Liver (tissue), 9 donors: ENCODE data around the gene ZNF605. TPM values are rescaled to one million over a fixed set of nuclear protein-coding genes. Genes with fewer than 3 reads are reported as not detected.

ENCODE experiments used
- DNase-seq: peaks from one replicate; pipeline ENCODE4 v3.0.0-alpha.2; 2017; ENCODE audit warnings: low spot score
- H3K27ac ChIP-seq, 2 donors: one replicate each; pipeline ENCODE4 v1.7.0; 2013; ENCODE audit warnings: inconsistent platforms in 2 of 2, low read length in 2 of 2, control low read depth in 1 of 2, low read depth in 1 of 2, mild to moderate bottlenecking in 1 of 2
- H3K27me3 ChIP-seq, 4 donors: one replicate each; pipeline versions ENCODE4 v1.6.1 to v1.7.0; 2013; ENCODE audit warnings: low read length in 3 of 4, inconsistent platforms in 1 of 4, mild to moderate bottlenecking in 1 of 4, moderate library complexity in 1 of 4; ENCODE audit not compliant: control insufficient read depth in 4 of 4, insufficient read depth in 4 of 4
- H3K36me3 ChIP-seq, 4 donors: one replicate each; pipeline versions ENCODE4 v1.6.1 to v1.7.0; 2013; ENCODE audit warnings: low read length in 3 of 4, mild to moderate bottlenecking in 3 of 4, low read depth in 1 of 4, moderate library complexity in 1 of 4; ENCODE audit not compliant: control insufficient read depth in 4 of 4, insufficient read depth in 3 of 4
- H3K4me1 ChIP-seq, 4 donors: one replicate each; pipeline versions ENCODE4 v1.6.1 to v1.7.0; 2013; ENCODE audit warnings: low read length in 3 of 4, mild to moderate bottlenecking in 3 of 4, moderate library complexity in 1 of 4; ENCODE audit not compliant: control insufficient read depth in 4 of 4, insufficient read depth in 4 of 4
- H3K4me3 ChIP-seq, 3 donors: one replicate each; pipeline versions ENCODE4 v1.6.1 to v1.7.0; 2013; ENCODE audit warnings: low read length in 3 of 3, control low read depth in 1 of 3, low read depth in 1 of 3, mild to moderate bottlenecking in 1 of 3
- H3K9ac ChIP-seq, 2 donors: one replicate each; pipeline ENCODE4 v1.7.0; 2013; ENCODE audit warnings: low read length in 2 of 2, mild to moderate bottlenecking in 2 of 2, moderate library complexity in 2 of 2, control low read depth in 1 of 2, low read depth in 1 of 2
- H3K9me3 ChIP-seq, 4 donors: one replicate each; pipeline versions ENCODE4 v1.6.1 to v1.7.0; 2013; ENCODE audit warnings: low read length in 3 of 4; ENCODE audit not compliant: control insufficient read depth in 4 of 4
- ATF3 ChIP-seq: IDR thresholded peaks from 2 replicates; pipeline ENCODE4 v1.6.1; 2016; ENCODE audit warnings: antibody characterized with exemption
- CTCF ChIP-seq: fragments of 150-350 bp; IDR thresholded peaks from 2 replicates; pipeline ENCODE4 v1.5.1; 2017; ENCODE audit warnings: improper control_type of control experiment, low read depth, low read length; ENCODE audit not compliant: missing input control
- EGR1 ChIP-seq, 2 donors: IDR thresholded peaks; 2 replicates each; pipeline ENCODE4 v1.6.1; 2016 to 2018; ENCODE audit warnings: antibody characterized with exemption in 2 of 2, low read depth in 2 of 2
- FOXA1 ChIP-seq: IDR thresholded peaks from 2 replicates; pipeline ENCODE4 v1.6.1; 2016; ENCODE audit warnings: antibody characterized with exemption
- FOXA2 ChIP-seq: IDR thresholded peaks from 2 replicates; pipeline ENCODE4 v1.6.1; 2016; ENCODE audit warnings: antibody characterized with exemption
- GABPA ChIP-seq, 2 donors: IDR thresholded peaks in 1 of 2; conservative IDR thresholded peaks in 1 of 2; 2 replicates each; pipeline ENCODE4 v1.6.1; 2016; ENCODE audit warnings: antibody characterized with exemption in 2 of 2, mild to moderate bottlenecking in 1 of 2, moderate library complexity in 1 of 2
- HNF4A ChIP-seq, 2 donors: conservative IDR thresholded peaks; 2 replicates each; pipeline ENCODE4 v1.6.1; 2016; ENCODE audit warnings: antibody characterized with exemption in 2 of 2, mild to moderate bottlenecking in 2 of 2
- HNF4G ChIP-seq: IDR thresholded peaks from 2 replicates; pipeline ENCODE4 v1.6.1; 2016; ENCODE audit warnings: antibody characterized with exemption
- JUND ChIP-seq, 2 donors: IDR thresholded peaks; 2 replicates each; pipeline ENCODE4 v1.6.1; 2016; ENCODE audit warnings: antibody characterized with exemption in 2 of 2
- MAX ChIP-seq: IDR thresholded peaks from 2 replicates; pipeline ENCODE4 v1.6.1; 2016; ENCODE audit warnings: antibody characterized with exemption
- NR2F2 ChIP-seq: IDR thresholded peaks from 2 replicates; pipeline ENCODE4 v1.6.1; 2016; ENCODE audit warnings: antibody characterized with exemption
- RAD21 ChIP-seq, 2 donors: IDR thresholded peaks; 2 replicates each; pipeline ENCODE4 v1.6.1; 2016; ENCODE audit warnings: antibody characterized with exemption in 2 of 2, mild to moderate bottlenecking in 2 of 2
- REST ChIP-seq: IDR thresholded peaks from 2 replicates; pipeline ENCODE4 v1.6.1; 2016; ENCODE audit warnings: antibody characterized with exemption, mild to moderate bottlenecking
- RXRA ChIP-seq, 2 donors: IDR thresholded peaks; 2 replicates each; pipeline ENCODE4 v1.6.1; 2017 to 2018; ENCODE audit warnings: antibody characterized with exemption in 2 of 2, mild to moderate bottlenecking in 1 of 2
- SP1 ChIP-seq: IDR thresholded peaks from 2 replicates; pipeline ENCODE4 v1.6.1; 2018; ENCODE audit warnings: antibody characterized with exemption, mild to moderate bottlenecking
- TAF1 ChIP-seq: conservative IDR thresholded peaks from 2 replicates; pipeline ENCODE4 v1.6.1; 2016; ENCODE audit warnings: antibody characterized with exemption, mild to moderate bottlenecking
- YY1 ChIP-seq: IDR thresholded peaks from 2 replicates; pipeline ENCODE4 v1.6.1; 2016; ENCODE audit warnings: antibody characterized with exemption, mild to moderate bottlenecking
- ZBTB33 ChIP-seq: IDR thresholded peaks from 2 replicates; pipeline ENCODE4 v1.6.1; 2016; ENCODE audit warnings: antibody characterized with exemption
- WGBS: extraction: QIAGEN DNeasy Blood & Tissue Kit; methylation state at CpG from one replicate; pipeline ENCODE4 v1.1.7; 2013; 5-methylcytosine and 5-hydroxymethylcytosine counted together
- polyA plus RNA-seq, 2 donors: library from polyadenylated mRNA; stranded (reverse) in 1 of 2; unstranded in 1 of 2; fragments of 200-250 nt in 1 of 2; fragments of >200 nt in 1 of 2; fragmentation: Nextera tagmentation in 1 of 2; extraction: Ambion mirVana in 1 of 2; gene quantifications; one replicate each; pipeline versions ENCODE4 v1.2.1 to v1.2.3, GENCODE V29; 2013 to 2015
- total RNA-seq, 2 donors: library from RNA; depleted of rRNA; stranded (reverse); fragments of >200 nt; gene quantifications; one replicate each; pipeline ENCODE4 v1.2.3, GENCODE V29; 2014
- donor health status: healthy.
- donor health status: healthy.
- donor health status: healthy.
- donor health status: healthy.
- donor health status: healthy.

ZNF605 gene
- total and polyA plus RNA-seq, 4 donors, result 1.2 to 9.5 (median 3.6) TPM

GRCh38 chr12:132923356-132923909 is 32.7 kb downstream of the ZNF605 start:
- DNase-seq, result no peak
- no peaks in the 10 kb centered on the region for H3K4me1 ChIP-seq
- WGBS, result 53% methylated on average over 1 of the region's 1 CpG

More at GRCh38 chr12:132923356-132923909, 32.7 kb downstream of the ZNF605 start:
- Histone ChIP-seq H3K9ac (no peak overlapping the region), H3K4me3 (peak overlapping the region in 2 of 3 donors; percentile 61 to 72), H3K9me3 (peaks cover 52 to 91% (median 70%) of the 10 kb centered on the region in 4 donors), H3K36me3 (peaks cover 0 to 20% (median 14%) of the 10 kb centered on the region in 4 donors), H3K27me3 (no peaks in the 10 kb centered on the region), H3K27ac (no peak overlapping the region)
- TF ChIP-seq JUND (IDR thresholded peaks at IDR 0.05) (no peak), FOXA2 (no peak), HNF4G (no peak), ATF3 (no peak), ZBTB33 (no peak), RXRA (IDR thresholded peaks at IDR 0.05) (no peak), YY1 (no peak), TAF1 (no peak), CTCF (no peak), NR2F2 (no peak), REST (no peak), MAX (no peak), FOXA1 (no peak), HNF4A (conservative IDR thresholded peaks at IDR 0.05) (no peak), RAD21 (IDR thresholded peaks at IDR 0.05) (no peak), SP1 (no peak), GABPA (IDR thresholded peaks at IDR 0.05 in 1 of 2, conservative IDR thresholded peaks at IDR 0.05 in 1 of 2) (no peak), EGR1 (IDR thresholded peaks at IDR 0.05; ENCODE audit: low read depth in 2 of 2) (no peak)
